DMS114 treated with DMSO at 0.1 percent for 48 hours (cell line): ENCODE measurements around the gene TLDC2.
A peak's percentile ranks its signal among the peaks of the same experiment; 100 is the strongest.

Experiments
- DNase-seq: peaks from one replicate; lab custom pipeline; 2025; ENCODE audit not compliant: unreplicated experiment; lab: John Stamatoyannopoulos, UW

The TLDC2 gene

GRCh38 chr20:36849333-36850065 lies 26.4 kb upstream of the TLDC2 start:
- DNase-seq = no peak

GRCh38 chr20:36850759-36851158 lies 25.2 kb upstream of the TLDC2 start:
- DNase-seq = no peak

- no peak for DNase-seq
Measured at GRCh38 chr20:36851490-36851889, 24.4 kb upstream of the TLDC2 start.

GRCh38 chr20:36852187-36852586 lies 23.8 kb upstream of the TLDC2 start:
- no peak for DNase-seq

GRCh38 chr20:36854348-36855240 lies 21.3 kb upstream of the TLDC2 start:
- DNase-seq = no peak

GRCh38 chr20:36855241-36855657 lies 20.7 kb upstream of the TLDC2 start:
- DNase-seq = no peak

- DNase-seq = no peak
Measured at GRCh38 chr20:36856195-36856594, 19.7 kb upstream of the TLDC2 start.

- no peak for DNase-seq
Measured at GRCh38 chr20:36856691-36857635, 19.0 kb upstream of the TLDC2 start.

GRCh38 chr20:36859282-36859555 lies 16.7 kb upstream of the TLDC2 start:
- DNase-seq = no peak

GRCh38 chr20:36859700-36860330 lies 16.1 kb upstream of the TLDC2 start:
- no peak for DNase-seq

GRCh38 chr20:36860339-36860738 lies 15.6 kb upstream of the TLDC2 start:
- no peak for DNase-seq

GRCh38 chr20:36860811-36861624 lies 14.9 kb upstream of the TLDC2 start:
- no peak for DNase-seq

GRCh38 chr20:36861625-36861874 lies 14.4 kb upstream of the TLDC2 start:
- DNase-seq = no peak

- DNase-seq = peak; percentile 30
Measured at GRCh38 chr20:36861875-36862801, 13.8 kb upstream of the TLDC2 start.

GRCh38 chr20:36862857-36863668 lies 12.9 kb upstream of the TLDC2 start:
- DNase-seq = no peak

GRCh38 chr20:36865076-36865860 lies 10.7 kb upstream of the TLDC2 start:
- no peak for DNase-seq

GRCh38 chr20:36865861-36866149 lies 10.1 kb upstream of the TLDC2 start:
- no peak for DNase-seq

- DNase-seq = no peak
Measured at GRCh38 chr20:36866164-36866563, 9.8 kb upstream of the TLDC2 start.
